Body of pancreas (tissue), 4 donors: ENCODE data around the gene ADGRD1.

Experiments used
- CTCF ChIP-seq, 7 experiments: fragments of 450-650 bp in 4 of 7; fragments of 200-600 bp in 3 of 7; sonication (generic) in 3 of 7; IDR thresholded peaks; one replicate each; pipeline ENCODE4 v1.5.1; 2016 to 2019; ENCODE audit warnings: antibody characterized with exemption in 7 of 7
- POLR2A ChIP-seq, 3 donors: fragments of 450-650 bp; IDR thresholded peaks; one replicate each; pipeline ENCODE4 v1.6.1; 2016; ENCODE audit warnings: antibody characterized with exemption in 3 of 3, mild to moderate bottlenecking in 2 of 3

GRCh38 chr12:131027264-131027663 is 73.6 kb downstream of the ADGRD1 start:
- TF ChIP-seq CTCF (IDR thresholded peaks at IDR 0.05): no peak
- no peak for TF ChIP-seq POLR2A (IDR thresholded peaks at IDR 0.05)
